PC-3 (cell line): ENCODE measurements around the gene HOXC12. TPM values are rescaled to one million over a fixed set of nuclear protein-coding genes. Genes with fewer than 3 reads are reported as not detected.

Source experiments
- ATAC-seq: fragments of 200-7000 bp; cut with Tn5 transposase; 2 replicates; pipeline ENCODE4 v1.9.1; 2020; ENCODE audit warnings: mild to moderate bottlenecking, moderate library complexity
- BruUV-seq: library from RNA; stranded (reverse); fragments of 400-500 nt; replicated peaks from 2 replicates; lab custom pipeline; 2021; lab: Mats Ljungman, UMichigan
- CTCF ChIA-PET: fragments of 300-600 bp; sonication (Branson Sonifier 250); formaldehyde crosslinking; loops from one replicate; lab custom pipeline; 2022; ENCODE audit warnings: antibody characterized with exemption; lab: Charles Lee
- POLR2A ChIA-PET: fragments of 300-600 bp; sonication (Branson Sonifier 250); formaldehyde crosslinking; loops from one replicate; lab custom pipeline; 2022; ENCODE audit warnings: antibody characterized with exemption; ENCODE audit not compliant: unreplicated experiment; lab: Charles Lee
- DNase-seq: peaks from one replicate; pipeline ENCODE4 v3.0.0-alpha.2; 2015
- H2AFZ ChIP-seq: fragments of 300-600 bp; sonication (generic); 2 replicates; pipeline ENCODE4 v1.6.0; 2016; ENCODE audit warnings: antibody characterized with exemption, low read length
- H3F3A ChIP-seq: fragments of 300-600 bp; sonication (generic); one replicate; pipeline ENCODE4 v1.6.0; 2017; ENCODE audit warnings: antibody characterized with exemption, low read length, control low read depth, mild to moderate bottlenecking; ENCODE audit not compliant: unreplicated experiment
- H3K27ac ChIP-seq: fragments of 300-600 bp; sonication (generic); 2 replicates; pipeline ENCODE4 v1.5.1; 2016; ENCODE audit warnings: mild to moderate bottlenecking, low read length
- H3K27me3 ChIP-seq: fragments of 300-600 bp; sonication (generic); 2 replicates; pipeline ENCODE4 v1.6.1; 2016; ENCODE audit warnings: low read length, mixed read lengths
- H3K36me3 ChIP-seq: fragments of 300-600 bp; sonication (generic); 2 replicates; pipeline ENCODE4 v1.6.1; 2016; ENCODE audit warnings: low read depth, mixed run types, low read length, mixed read lengths
- H3K4me1 ChIP-seq: fragments of 300-600 bp; sonication (generic); 2 replicates; pipeline ENCODE4 v1.5.1; 2016; ENCODE audit warnings: low read length; ENCODE audit not compliant: insufficient read depth
- H3K4me2 ChIP-seq: fragments of 300-600 bp; sonication (generic); 2 replicates; pipeline ENCODE4 v1.6.0; 2016; ENCODE audit warnings: low read length
- H3K4me3 ChIP-seq: fragments of 300-600 bp; sonication (generic); 2 replicates; pipeline ENCODE4 v1.5.1; 2016; ENCODE audit warnings: mild to moderate bottlenecking, low read length, mixed read lengths
- H3K79me2 ChIP-seq: fragments of 300-600 bp; sonication (generic); 2 replicates; pipeline ENCODE4 v1.6.1; 2017; ENCODE audit warnings: low read length, mixed read lengths
- H3K9ac ChIP-seq: fragments of 300-600 bp; sonication (generic); 2 replicates; pipeline ENCODE4 v1.6.0; 2016; ENCODE audit warnings: mild to moderate bottlenecking, low read length
- H3K9me2 ChIP-seq: fragments of 300-600 bp; sonication (generic); replicated peaks from 2 replicates; pipeline ENCODE4 v1.6.1; 2016; ENCODE audit warnings: mixed run types, low read length, mixed read lengths
- H3K9me3 ChIP-seq: fragments of 300-600 bp; sonication (generic); 2 replicates; pipeline ENCODE4 v1.6.1; 2016; ENCODE audit warnings: low read length, mixed read lengths
- H4K20me1 ChIP-seq: fragments of 300-600 bp; sonication (generic); 2 replicates; pipeline ENCODE4 v1.6.1; 2016; ENCODE audit warnings: low read length, mixed read lengths
- EZH2 ChIP-seq: fragments of 300-600 bp; sonication (generic); IDR thresholded peaks from one replicate; pipeline ENCODE4 v1.6.1; 2017; ENCODE audit warnings: antibody characterized with exemption, mild to moderate bottlenecking, low read length; ENCODE audit not compliant: unreplicated experiment
- EZH2phosphoT487 ChIP-seq: fragments of 300-600 bp; sonication (generic); IDR thresholded peaks from 2 replicates; pipeline ENCODE4 v1.6.1; 2018; ENCODE audit warnings: mild to moderate bottlenecking, antibody characterized with exemption, low read length, borderline replicate concordance
- intact Hi-C: fragments of 100-400 bp; cut with micrococcal nuclease; formaldehyde crosslinking; loops from 2 replicates; pipeline ENCODE4 v1.9.0; 2023
- total RNA-seq: library from RNA; depleted of rRNA; stranded (reverse); fragments of >200 nt; gene quantifications from 2 replicates; pipeline ENCODE4 v1.2.3, GENCODE V29; 2014
- TF ChIP-seq, protein P1 (sequence below): fragments of 300-600 bp; sonication (generic); conservative IDR thresholded peaks from 2 replicates; pipeline ENCODE4 v1.5.1; 2017; ENCODE audit warnings: antibody characterized with exemption, low read depth, mild to moderate bottlenecking, low read length

The HOXC12 gene
- total RNA-seq, 1 experiment from 2014 or later: 0.33 TPM

GRCh38 chr12:53927220-53928029 is 27.3 kb upstream of the HOXC12 start:
- Histone ChIP-seq H2AFZ (no peak overlapping the region), H3K27me3 (peaks cover 19% of the 10 kb centered on the region), H3K4me3 (no peak overlapping the region), H3K9ac (no peak overlapping the region), H3K4me1 (no peaks in the 10 kb centered on the region; the same call in 1 of the 2 replicates), H3K36me3 (no peaks in the 10 kb centered on the region), H3F3A (no peaks in the 10 kb centered on the region), H3K4me2 (no peak overlapping the region), H3K27ac (no peak overlapping the region), H3K9me2 (no peaks in the 10 kb centered on the region), H3K79me2 (no peaks in the 10 kb centered on the region), H3K9me3 (no peaks in the 10 kb centered on the region), H4K20me1 (no peaks in the 10 kb centered on the region)
- POLR2A ChIA-PET: no interaction called here
- TF ChIP-seq EZH2: no peak
- TF ChIP-seq EZH2phosphoT487: no peak
- ATAC-seq (no peak), DNase-seq (no peak)
- intact Hi-C loops: no loop called here
- CTCF ChIA-PET: no interaction called here
- no TSS peak for BruUV-seq

DNA sequence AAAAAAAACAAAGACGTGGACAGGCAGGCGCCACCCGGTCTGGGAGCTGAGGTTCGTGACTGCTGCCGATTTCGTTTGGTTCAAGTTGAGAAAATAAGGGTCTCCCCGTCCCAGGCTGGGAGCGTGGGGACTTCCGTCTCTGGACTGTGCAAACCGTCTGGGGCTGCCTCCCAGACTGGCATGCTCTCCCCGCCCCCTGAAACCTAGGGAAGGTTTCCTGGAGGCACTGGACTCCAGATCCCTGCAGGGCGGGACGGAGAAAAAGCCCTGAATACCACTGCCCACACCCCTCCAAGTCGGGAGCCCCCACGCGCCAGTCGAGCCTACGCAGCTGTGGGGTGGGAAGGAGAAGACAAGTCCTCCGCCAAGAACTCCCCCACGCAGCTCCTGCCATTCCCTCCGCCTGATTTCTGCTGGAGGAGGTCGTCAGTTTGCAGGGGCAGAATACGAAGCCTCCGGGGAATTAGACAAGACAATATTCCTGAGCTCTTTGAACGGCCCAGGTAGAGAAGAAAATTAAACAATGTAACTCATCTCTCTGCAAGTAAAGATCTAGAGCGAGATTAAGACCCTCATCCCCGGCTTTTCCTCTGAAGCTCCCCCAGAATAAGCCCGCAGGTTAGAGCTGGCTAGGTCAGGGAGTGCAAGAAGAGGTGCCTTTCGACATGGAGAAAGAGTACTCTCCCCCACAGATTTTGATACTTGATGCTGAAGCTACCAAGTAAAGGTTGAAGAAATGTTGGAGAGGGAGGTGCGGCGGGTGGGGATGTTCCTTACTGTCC is 26.5 kb upstream of the HOXC12 start:
- Histone ChIP-seq H3K9me2 (no peaks in the 10 kb centered on the region), H3K4me3 (no peak overlapping the region), H3K27me3 (peaks cover 19% of the 10 kb centered on the region), H3K4me2 (no peak overlapping the region), H3K36me3 (no peaks in the 10 kb centered on the region), H3K9me3 (no peaks in the 10 kb centered on the region), H3K9ac (no peak overlapping the region), H3K27ac (no peak overlapping the region), H4K20me1 (no peaks in the 10 kb centered on the region), H3K4me1 (no peaks in the 10 kb centered on the region; the same call in 1 of the 2 replicates), H3K79me2 (no peaks in the 10 kb centered on the region), H3F3A (no peaks in the 10 kb centered on the region), H2AFZ (no peak overlapping the region)
- intact Hi-C loops: no loop called here
- ChIA-PET CTCF (no interaction called here), POLR2A (no interaction called here)
- BruUV-seq: no TSS peak
- ATAC-seq (no peak), DNase-seq (no peak)
- TF ChIP-seq EZH2 (no peak), EZH2phosphoT487 (no peak)

DNA sequence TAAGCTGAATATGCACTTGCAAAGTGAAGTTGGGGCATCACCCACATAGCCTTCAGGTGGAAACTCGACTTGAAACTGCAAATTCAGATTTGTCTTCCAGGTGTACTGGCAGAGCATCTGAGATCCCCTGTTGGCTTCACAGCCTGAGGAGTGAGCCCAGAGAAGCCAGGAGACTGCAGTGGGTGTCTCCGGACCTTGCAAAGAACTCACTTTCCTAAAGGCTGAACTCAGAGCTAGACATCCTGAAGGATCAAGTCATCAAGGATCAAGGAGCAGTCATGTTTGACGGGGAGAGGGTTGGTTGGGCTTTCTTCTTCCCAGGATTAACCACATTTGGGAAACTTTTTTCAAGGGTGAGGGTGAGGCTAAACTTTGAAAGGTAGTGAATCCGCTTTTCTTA is 25.2 kb upstream of the HOXC12 start:
- Histone ChIP-seq H3K27me3 (peaks cover 19% of the 10 kb centered on the region), H3K9me2 (no peaks in the 10 kb centered on the region), H3K4me3 (no peak overlapping the region), H3K36me3 (no peaks in the 10 kb centered on the region), H3F3A (no peaks in the 10 kb centered on the region), H3K79me2 (no peaks in the 10 kb centered on the region), H4K20me1 (no peaks in the 10 kb centered on the region), H3K9me3 (no peaks in the 10 kb centered on the region), H2AFZ (no peak overlapping the region), H3K4me1 (no peaks in the 10 kb centered on the region), H3K9ac (no peak overlapping the region), H3K27ac (no peak overlapping the region), H3K4me2 (no peak overlapping the region)
- ChIA-PET CTCF (no interaction called here), POLR2A (interaction anchor here (0.6 kb wide), 1 partner anchor 9 kb away, joined by 4 read pairs; the partner anchor contains the start of gene HOXC13)
- ATAC-seq (no peak), DNase-seq (no peak)
- TF ChIP-seq EZH2phosphoT487 (no peak), EZH2 (no peak)
- TF ChIP-seq, protein P1, sequence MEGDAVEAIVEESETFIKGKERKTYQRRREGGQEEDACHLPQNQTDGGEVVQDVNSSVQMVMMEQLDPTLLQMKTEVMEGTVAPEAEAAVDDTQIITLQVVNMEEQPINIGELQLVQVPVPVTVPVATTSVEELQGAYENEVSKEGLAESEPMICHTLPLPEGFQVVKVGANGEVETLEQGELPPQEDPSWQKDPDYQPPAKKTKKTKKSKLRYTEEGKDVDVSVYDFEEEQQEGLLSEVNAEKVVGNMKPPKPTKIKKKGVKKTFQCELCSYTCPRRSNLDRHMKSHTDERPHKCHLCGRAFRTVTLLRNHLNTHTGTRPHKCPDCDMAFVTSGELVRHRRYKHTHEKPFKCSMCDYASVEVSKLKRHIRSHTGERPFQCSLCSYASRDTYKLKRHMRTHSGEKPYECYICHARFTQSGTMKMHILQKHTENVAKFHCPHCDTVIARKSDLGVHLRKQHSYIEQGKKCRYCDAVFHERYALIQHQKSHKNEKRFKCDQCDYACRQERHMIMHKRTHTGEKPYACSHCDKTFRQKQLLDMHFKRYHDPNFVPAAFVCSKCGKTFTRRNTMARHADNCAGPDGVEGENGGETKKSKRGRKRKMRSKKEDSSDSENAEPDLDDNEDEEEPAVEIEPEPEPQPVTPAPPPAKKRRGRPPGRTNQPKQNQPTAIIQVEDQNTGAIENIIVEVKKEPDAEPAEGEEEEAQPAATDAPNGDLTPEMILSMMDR: no peak
- intact Hi-C loops: no loop called here
- BruUV-seq: no TSS peak
